BJ (cell line): ENCODE data around the gene ATP2C2. TPM values are rescaled to one million over a fixed set of nuclear protein-coding genes. Genes with fewer than 3 reads are reported as not detected.

Source experiments
- CTCF ChIA-PET: fragments of 350-600 bp; formaldehyde crosslinking; extraction: SDS; loops from one replicate; lab custom pipeline; 2021; ENCODE audit warnings: antibody characterized with exemption, inconsistent platforms; lab: Yijun Ruan, JAX
- POLR2A ChIA-PET: fragments of 300-600 bp; sonication (Branson Sonifier 250); formaldehyde crosslinking; extraction: SDS; loops from one replicate; lab custom pipeline; 2021; ENCODE audit warnings: antibody characterized with exemption; lab: Charles Lee
- DNase-seq: peaks from one replicate; pipeline ENCODE4 v3.0.0-alpha.2; 2011; ENCODE audit warnings: low read depth
- H3K27me3 ChIP-seq: 2 replicates; pipeline ENCODE4 v1.6.0; 2011; ENCODE audit warnings: low read length; ENCODE audit not compliant: control insufficient read depth, insufficient read depth
- H3K36me3 ChIP-seq: 2 replicates; pipeline ENCODE4 v1.5.1; 2011; ENCODE audit warnings: low read length; ENCODE audit not compliant: control insufficient read depth, insufficient read depth
- H3K4me3 ChIP-seq: 2 replicates; pipeline ENCODE4 v1.5.1; 2011; ENCODE audit warnings: low read depth, mild to moderate bottlenecking, control low read depth, low read length
- CTCF ChIP-seq: IDR thresholded peaks from 2 replicates; pipeline ENCODE4 v1.5.1; 2011; ENCODE audit warnings: low read depth, mild to moderate bottlenecking, control low read depth, inconsistent platforms, low read length, moderate library complexity; ENCODE audit not compliant: insufficient read depth
- polyA plus RNA-seq: library from polyadenylated mRNA; depleted of rRNA; stranded (reverse); fragments of >200 nt; gene quantifications from 2 replicates; pipeline ENCODE4 v1.2.3, GENCODE V29; 2011

ATP2C2 gene
- polyA plus RNA-seq, 1 experiment, result not detected

DNA sequence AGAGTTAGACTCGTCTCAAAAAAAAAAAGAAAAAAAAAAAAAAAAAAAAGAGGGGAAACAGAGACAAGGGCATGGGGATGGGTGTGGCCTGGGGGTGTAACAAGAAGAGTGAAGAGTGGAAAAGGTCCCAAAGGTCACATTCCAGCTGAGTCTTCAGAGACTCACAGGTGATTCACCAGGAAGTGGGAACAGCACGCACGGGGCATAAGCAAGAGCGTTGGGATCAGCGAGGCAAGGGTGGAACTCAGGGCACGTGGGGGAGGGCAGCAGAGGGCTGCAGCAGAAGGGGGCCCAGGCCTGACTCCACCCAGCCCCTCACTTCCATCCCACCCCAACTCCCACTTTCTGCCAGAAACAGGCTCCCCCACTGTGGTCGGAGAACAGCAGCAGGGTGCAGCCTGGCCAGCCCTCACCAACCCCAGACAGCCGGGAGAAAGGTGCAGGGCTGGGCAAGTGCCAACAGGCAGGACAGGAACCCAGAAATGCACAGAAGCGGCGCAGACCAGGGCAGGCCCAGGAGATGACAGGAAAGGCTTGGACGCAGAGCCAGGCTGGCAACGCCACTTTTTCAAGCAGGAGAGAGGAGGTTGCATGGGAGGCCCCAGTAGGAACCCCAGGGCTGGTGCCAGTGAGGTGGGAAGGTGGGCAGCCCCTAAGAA lies 132.9 kb downstream of the ATP2C2 start:
- TF ChIP-seq CTCF, result no peak
- Histone ChIP-seq H3K27me3 (no peaks in the 10 kb centered on the region), H3K36me3 (peaks cover 17% of the 10 kb centered on the region), H3K4me3 (no peak overlapping the region)
- CTCF ChIA-PET, result no interaction called here
- POLR2A ChIA-PET, result no interaction called here
- DNase-seq, result no peak

DNA sequence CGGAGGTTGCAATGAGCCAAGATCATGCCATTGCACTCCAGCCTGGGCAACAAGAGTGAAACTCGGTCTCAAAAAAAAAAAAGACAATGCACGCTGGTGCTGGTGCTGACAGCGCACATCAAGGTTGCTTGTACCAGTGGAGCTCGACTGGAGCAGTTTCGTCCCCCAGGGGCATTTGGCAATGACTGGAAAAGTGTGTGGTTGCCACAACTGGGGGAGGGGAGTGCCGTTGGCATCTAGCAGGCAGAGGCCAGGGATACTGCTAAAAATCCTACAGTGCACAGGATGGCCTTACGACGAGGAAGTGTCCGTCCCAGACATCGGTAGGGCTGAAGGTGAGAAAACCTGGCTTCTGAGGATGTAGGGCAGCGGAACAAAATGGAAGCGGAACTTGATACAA lies 133.7 kb downstream of the ATP2C2 start:
- TF ChIP-seq CTCF, result no peak
- Histone ChIP-seq H3K36me3 (peaks cover 15% of the 10 kb centered on the region), H3K4me3 (no peak overlapping the region), H3K27me3 (no peaks in the 10 kb centered on the region)
- ChIA-PET CTCF (no interaction called here), POLR2A (no interaction called here)
- no peak for DNase-seq

GRCh38 chr16:84502581-84502980 lies 134.2 kb downstream of the ATP2C2 start:
- Histone ChIP-seq H3K4me3 (no peak overlapping the region), H3K36me3 (peaks cover 12% of the 10 kb centered on the region), H3K27me3 (no peaks in the 10 kb centered on the region)
- TF ChIP-seq CTCF, result no peak
- CTCF ChIA-PET, result interaction anchor here (1.3 to 13.2 kb wide), 3 partner anchors 8 to 119 kb away, joined by 4 to 169 read pairs (median 4); partner anchors contain the start of gene COTL1
- no peak for DNase-seq
- POLR2A ChIA-PET, result no interaction called here

DNA sequence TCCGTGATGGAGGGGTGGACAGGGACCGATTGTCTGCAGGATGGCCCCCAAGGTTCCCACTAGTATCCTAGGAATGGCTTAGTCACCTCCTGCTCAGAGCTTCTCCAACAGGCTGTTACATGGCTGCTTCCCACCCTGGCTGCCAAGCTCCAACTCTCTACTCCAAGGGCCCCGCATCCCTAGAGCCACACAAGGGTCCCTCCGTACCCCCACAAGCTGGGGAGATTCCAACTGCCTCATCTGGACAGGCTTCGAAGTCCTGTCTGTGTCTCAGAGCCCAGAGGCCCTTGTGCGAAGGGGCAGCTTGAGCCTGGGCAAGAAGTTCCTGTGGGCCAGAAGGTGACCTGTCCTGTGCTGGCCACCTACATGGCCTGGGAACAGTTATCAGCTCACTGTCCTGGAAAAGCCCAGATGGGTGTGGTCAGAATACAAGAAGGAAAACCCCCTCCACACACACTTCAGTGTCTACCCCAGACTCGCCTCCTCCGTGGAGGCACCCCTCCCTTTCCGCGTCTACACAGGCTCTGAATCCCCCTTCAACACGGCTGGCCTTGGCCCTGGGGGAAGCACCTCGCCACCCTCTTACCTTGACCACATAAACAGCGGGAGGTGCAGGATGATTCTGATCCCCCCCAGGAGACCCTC lies 135.5 kb downstream of the ATP2C2 start:
- DNase-seq, result no peak
- Histone ChIP-seq H3K4me3 (peak overlapping the region; percentile 67), H3K36me3 (peaks cover 7% of the 10 kb centered on the region), H3K27me3 (no peaks in the 10 kb centered on the region)
- CTCF ChIA-PET, result interaction anchor here (0.7 to 13.2 kb wide), 5 partner anchors 7 to 118 kb away, joined by 3 to 169 read pairs (median 4); partner anchors contain the start of gene COTL1
- TF ChIP-seq CTCF, result no peak
- POLR2A ChIA-PET, result no interaction called here

- Histone ChIP-seq H3K4me3 (peak within 1 kb of the TSS; percentile 67), H3K36me3 (peaks cover 7% of the 10 kb centered on the region), H3K27me3 (no peaks in the 10 kb centered on the region)
- ChIA-PET CTCF (interaction anchor here (0.7 to 13.2 kb wide), 7 partner anchors 8 to 221 kb away, joined by 3 to 169 read pairs (median 6); partner anchors contain the start of gene COTL1), POLR2A (no interaction called here)
- no peak for TF ChIP-seq CTCF
- DNase-seq, result peak; percentile 83
These were observed 136.3 kb downstream of the ATP2C2 start, which contains the start of gene MEAK7 for GRCh38 chr16:84504420-84505248. MEAK7 (minus strand) TSS chr16:84504659; CDS start chr16:84498086, 6,573 bp downstream.
